ENCODE data around the gene COL27A1. TPM values are rescaled to one million over a fixed set of nuclear protein-coding genes. Genes with fewer than 3 reads are reported as not detected.

Gene COL27A1
- total RNA-seq, 4 donors from 2014 or later: 1.0 to 5.7 (median 3.3) TPM

DNA sequence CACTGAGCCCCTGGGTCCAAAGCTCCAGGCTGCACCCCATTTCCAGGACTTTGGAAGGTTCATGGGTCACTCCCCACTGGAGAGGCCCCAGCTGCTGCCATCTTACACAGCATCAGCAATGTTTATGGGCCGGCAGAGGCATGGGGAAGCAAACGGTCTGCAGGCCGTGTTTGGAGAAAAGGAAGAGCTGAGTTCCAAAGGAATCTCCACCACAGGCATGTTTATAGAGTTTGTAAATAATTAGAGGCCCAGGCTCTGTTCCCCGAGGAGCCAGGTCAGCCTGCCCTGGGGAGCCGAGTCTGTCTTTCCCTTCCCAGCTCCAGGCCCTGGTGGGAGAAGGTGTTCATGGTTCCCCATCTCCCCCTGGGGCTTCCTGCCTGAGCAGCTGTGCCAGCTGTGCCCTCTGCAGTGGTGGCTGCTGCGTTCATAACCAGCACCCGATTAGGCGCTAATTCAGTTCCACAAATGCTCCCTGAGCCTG is 64.8 kb downstream of the COL27A1 start:
- WGBS, 2 donors (ENCODE audit: low coverage in 1 of 2): no CpG with 5 or more reads among the region's 8 CpGs
- H3K36me3 ChIP-seq: no peaks in the 10 kb centered on the region
- H3K9me3 ChIP-seq: no peaks in the 10 kb centered on the region
- H3K4me1 ChIP-seq: peaks cover 0 to 37% (median 14%) of the 10 kb centered on the region in 3 donors
- H3K27me3 ChIP-seq: no peaks in the 10 kb centered on the region
- no peak for TF ChIP-seq POLR2AphosphoS5 (IDR thresholded peaks at IDR 0.05)
- TF ChIP-seq EP300 (IDR thresholded peaks at IDR 0.05): no peak
- TF ChIP-seq POLR2A (IDR thresholded peaks at IDR 0.05): no peak
- TF ChIP-seq, protein P1, sequence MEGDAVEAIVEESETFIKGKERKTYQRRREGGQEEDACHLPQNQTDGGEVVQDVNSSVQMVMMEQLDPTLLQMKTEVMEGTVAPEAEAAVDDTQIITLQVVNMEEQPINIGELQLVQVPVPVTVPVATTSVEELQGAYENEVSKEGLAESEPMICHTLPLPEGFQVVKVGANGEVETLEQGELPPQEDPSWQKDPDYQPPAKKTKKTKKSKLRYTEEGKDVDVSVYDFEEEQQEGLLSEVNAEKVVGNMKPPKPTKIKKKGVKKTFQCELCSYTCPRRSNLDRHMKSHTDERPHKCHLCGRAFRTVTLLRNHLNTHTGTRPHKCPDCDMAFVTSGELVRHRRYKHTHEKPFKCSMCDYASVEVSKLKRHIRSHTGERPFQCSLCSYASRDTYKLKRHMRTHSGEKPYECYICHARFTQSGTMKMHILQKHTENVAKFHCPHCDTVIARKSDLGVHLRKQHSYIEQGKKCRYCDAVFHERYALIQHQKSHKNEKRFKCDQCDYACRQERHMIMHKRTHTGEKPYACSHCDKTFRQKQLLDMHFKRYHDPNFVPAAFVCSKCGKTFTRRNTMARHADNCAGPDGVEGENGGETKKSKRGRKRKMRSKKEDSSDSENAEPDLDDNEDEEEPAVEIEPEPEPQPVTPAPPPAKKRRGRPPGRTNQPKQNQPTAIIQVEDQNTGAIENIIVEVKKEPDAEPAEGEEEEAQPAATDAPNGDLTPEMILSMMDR (IDR thresholded peaks at IDR 0.05): no peak
- ATAC-seq: no peak
- H3K27ac ChIP-seq: no peak overlapping the region
- no peak overlapping the region for H3K4me3 ChIP-seq

DNA sequence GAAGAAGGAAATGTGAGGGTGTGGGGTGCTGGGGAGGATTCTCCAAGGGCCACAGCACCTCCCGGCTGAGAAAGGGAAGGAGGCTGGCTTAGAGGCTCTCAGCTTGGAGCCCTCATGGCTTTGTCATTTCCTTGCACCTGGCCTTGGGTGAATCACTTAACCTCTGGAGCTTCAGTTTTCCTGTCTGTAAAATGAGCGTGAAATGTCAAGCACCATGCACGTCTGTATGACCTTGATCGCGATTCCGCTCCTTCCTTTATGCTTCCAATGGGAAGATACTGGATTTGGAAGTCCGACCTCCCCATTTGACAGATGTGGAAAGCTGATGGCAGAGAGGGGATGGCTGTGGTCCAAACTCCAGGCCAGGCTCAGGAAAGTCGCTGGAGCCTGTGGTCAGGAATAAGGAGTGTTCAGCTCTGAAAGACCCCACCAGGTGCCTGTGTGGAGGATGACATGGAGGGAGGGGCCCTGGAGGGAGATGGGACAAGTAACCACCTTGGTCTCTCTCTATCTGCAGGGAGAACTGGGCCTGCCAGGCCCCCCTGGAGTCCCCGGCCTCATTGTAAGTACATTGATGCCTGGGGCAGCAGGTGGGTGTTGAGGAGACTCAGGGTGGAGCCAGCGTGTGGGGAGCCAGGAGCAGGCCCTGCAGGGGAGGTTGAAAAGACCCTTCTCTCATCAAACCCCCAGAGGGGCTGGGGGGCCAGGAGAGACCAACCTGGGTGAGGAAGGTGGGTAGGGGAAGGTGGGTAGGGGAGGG is 66.5 kb downstream of the COL27A1 start:
- Histone ChIP-seq H3K4me1 (peaks cover 0 to 31% (median 4%) of the 10 kb centered on the region in 3 donors), H3K27me3 (no peaks in the 10 kb centered on the region), H3K27ac (no peak overlapping the region), H3K9me3 (no peaks in the 10 kb centered on the region), H3K36me3 (no peaks in the 10 kb centered on the region), H3K4me3 (no peak overlapping the region)
- TF ChIP-seq POLR2AphosphoS5 (IDR thresholded peaks at IDR 0.05) (no peak), EP300 (IDR thresholded peaks at IDR 0.05) (no peak), POLR2A (IDR thresholded peaks at IDR 0.05) (no peak)
- TF ChIP-seq, protein P1 (IDR thresholded peaks at IDR 0.05): no peak
- WGBS, 2 donors (ENCODE audit: low coverage in 1 of 2): 95% methylated on average over 6 of the region's 10 CpGs; no CpG with 5 or more reads in 1 of the 2 donors
- ATAC-seq: no peak

DNA sequence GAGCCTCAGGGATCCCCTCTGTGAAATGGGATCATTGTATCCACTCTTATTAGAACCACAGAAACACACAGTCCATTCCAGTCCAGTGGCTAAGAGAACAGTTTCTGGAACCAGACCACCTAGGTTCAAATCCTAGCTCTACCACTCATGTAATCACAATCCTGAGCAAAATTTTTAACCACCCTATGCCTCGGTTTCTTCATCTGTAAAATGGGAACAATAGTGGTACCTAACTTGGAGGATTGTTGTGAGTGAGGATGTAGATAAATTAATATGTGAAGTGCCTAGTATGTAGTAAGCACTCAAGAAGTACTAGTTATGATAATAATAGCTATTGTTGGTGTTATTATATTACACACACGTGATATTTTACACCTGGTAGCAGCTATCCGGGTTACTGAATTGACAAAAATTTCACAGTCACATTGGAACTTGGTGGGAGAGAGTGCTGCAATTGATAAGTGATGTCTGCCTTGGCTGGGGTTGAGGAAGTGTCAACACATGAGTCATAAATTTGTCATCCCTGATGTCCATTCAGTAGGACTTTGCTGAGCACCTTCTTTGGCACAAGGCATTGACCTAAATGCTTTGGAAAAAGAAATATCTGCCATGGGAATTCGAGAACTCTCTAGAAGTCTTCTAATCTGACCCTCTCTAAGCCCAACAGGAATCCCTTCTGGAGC is 68.4 kb downstream of the COL27A1 start:
- Histone ChIP-seq H3K27me3 (no peaks in the 10 kb centered on the region), H3K36me3 (no peaks in the 10 kb centered on the region), H3K4me1 (peaks cover 0 to 33% (median 4%) of the 10 kb centered on the region in 3 donors), H3K27ac (no peak overlapping the region), H3K4me3 (no peak overlapping the region), H3K9me3 (no peaks in the 10 kb centered on the region)
- ATAC-seq: no peak
- WGBS, 2 donors (ENCODE audit: low coverage in 1 of 2): 84 to 87% methylated on average over 3 to 4 of the region's 4 CpGs
- TF ChIP-seq POLR2A (IDR thresholded peaks at IDR 0.05): no peak
- TF ChIP-seq POLR2AphosphoS5 (IDR thresholded peaks at IDR 0.05): no peak
- no peak for TF ChIP-seq EP300 (IDR thresholded peaks at IDR 0.05)
- TF ChIP-seq, protein P1 (IDR thresholded peaks at IDR 0.05): no peak

DNA sequence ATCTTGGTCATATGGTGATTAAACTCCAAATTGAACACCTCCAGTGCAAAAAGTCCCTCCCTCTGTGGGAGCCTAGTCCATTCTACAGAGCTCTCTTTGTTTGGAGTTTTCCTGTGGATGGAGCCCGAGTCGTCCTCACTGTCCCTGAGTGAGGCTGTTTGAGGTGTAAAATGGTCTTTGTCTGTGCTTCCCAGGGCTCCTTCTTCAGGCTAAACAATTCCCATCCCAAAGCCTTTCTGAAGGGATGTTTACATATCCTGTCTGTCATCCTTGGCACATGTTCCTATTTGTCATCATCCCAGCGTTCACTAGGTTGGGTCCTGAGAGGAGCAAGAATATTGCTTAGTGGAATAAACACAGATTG is 68.9 kb downstream of the COL27A1 start:
- H3K27me3 ChIP-seq: no peaks in the 10 kb centered on the region
- peaks cover 0 to 33% (median 4%) of the 10 kb centered on the region in 3 donors for H3K4me1 ChIP-seq
- WGBS, 2 donors (ENCODE audit: low coverage in 1 of 2): 0 to 48% methylated on average over 1 to 3 of the region's 3 CpGs
- ATAC-seq: no peak
- TF ChIP-seq POLR2A (IDR thresholded peaks at IDR 0.05) (no peak), POLR2AphosphoS5 (IDR thresholded peaks at IDR 0.05) (no peak), EP300 (IDR thresholded peaks at IDR 0.05) (no peak)
- TF ChIP-seq, protein P1 (IDR thresholded peaks at IDR 0.05): no peak
- no peak overlapping the region for H3K27ac ChIP-seq
- H3K36me3 ChIP-seq: no peaks in the 10 kb centered on the region
- H3K4me3 ChIP-seq: no peak overlapping the region
- no peaks in the 10 kb centered on the region for H3K9me3 ChIP-seq
